Measurements from ENCODE around the gene KAZN.

Gene KAZN

GRCh38 chr1:14778898-14779865, 180.7 kb downstream of the KAZN start:
- Histone ChIP-seq H3K9ac (ENCODE audit: low read depth, low read length, poor library complexity, severe bottlenecking) (peak overlapping the region; percentile 27), H3K4me3 (ENCODE audit: low read length, poor library complexity, severe bottlenecking) (no peak overlapping the region), H2AFZ (ENCODE audit: low read length) (0 out of 2 replicates have a peak overlapping the region, but pooled peaks have one; percentile 74), H3K9me2 (replicated peaks; ENCODE audit: low read depth, low read length) (no peaks in the 10 kb centered on the region), H3K36me3 (ENCODE audit: insufficient read depth, low read length) (no peaks in the 10 kb centered on the region), H3K9me3 (ENCODE audit: insufficient read depth, low read depth, low read length) (no peaks in the 10 kb centered on the region), H3K4me1 (ENCODE audit: insufficient read depth, low read length, poor library complexity, severe bottlenecking) (peaks cover 26% of the 10 kb centered on the region), H3K79me2 (ENCODE audit: insufficient read depth, low read length) (no peaks in the 10 kb centered on the region), H3F3A (ENCODE audit: low read depth) (no peaks in the 10 kb centered on the region), H3K27me3 (ENCODE audit: insufficient read depth, low read length, poor library complexity, severe bottlenecking) (no peaks in the 10 kb centered on the region), H4K20me1 (ENCODE audit: insufficient read depth, low read length, poor library complexity, severe bottlenecking) (no peaks in the 10 kb centered on the region), H3K4me2 (ENCODE audit: low read depth, low read length, poor library complexity, severe bottlenecking) (peak overlapping the region; percentile 56)
- TF ChIP-seq CTCF (conservative IDR thresholded peaks at IDR 0.05; ENCODE audit: low read length) (peak; percentile 78), EZH2phosphoT487 (IDR thresholded peaks at IDR 0.05; ENCODE audit: borderline replicate concordance) (no peak)

GRCh38 chr1:14780271-14780670, 181.8 kb downstream of the KAZN start:
- no peaks in the 10 kb centered on the region for H3K36me3 ChIP-seq (ENCODE audit: insufficient read depth, low read length)
- H3K4me3 ChIP-seq (ENCODE audit: low read length, poor library complexity, severe bottlenecking) = no peak overlapping the region
- H3K27me3 ChIP-seq (ENCODE audit: insufficient read depth, low read length, poor library complexity, severe bottlenecking) = no peaks in the 10 kb centered on the region
- no peaks in the 10 kb centered on the region for H4K20me1 ChIP-seq (ENCODE audit: insufficient read depth, low read length, poor library complexity, severe bottlenecking)
- H3K4me1 ChIP-seq (ENCODE audit: insufficient read depth, low read length, poor library complexity, severe bottlenecking) = peaks cover 26% of the 10 kb centered on the region
- no peaks in the 10 kb centered on the region for H3K79me2 ChIP-seq (ENCODE audit: insufficient read depth, low read length)
- no peak for TF ChIP-seq CTCF (conservative IDR thresholded peaks at IDR 0.05; ENCODE audit: low read length)
- no peak for TF ChIP-seq EZH2phosphoT487 (IDR thresholded peaks at IDR 0.05; ENCODE audit: borderline replicate concordance)
- no peaks in the 10 kb centered on the region for H3F3A ChIP-seq (ENCODE audit: low read depth)
- H2AFZ ChIP-seq (ENCODE audit: low read length) = no peak overlapping the region
- no peaks in the 10 kb centered on the region for H3K9me3 ChIP-seq (ENCODE audit: insufficient read depth, low read depth, low read length)
- no peak overlapping the region for H3K9ac ChIP-seq (ENCODE audit: low read depth, low read length, poor library complexity, severe bottlenecking)
- H3K9me2 ChIP-seq (replicated peaks; ENCODE audit: low read depth, low read length) = no peaks in the 10 kb centered on the region
- H3K4me2 ChIP-seq (ENCODE audit: low read depth, low read length, poor library complexity, severe bottlenecking) = no peak overlapping the region

GRCh38 chr1:14781811-14782210, 183.3 kb downstream of the KAZN start:
- H3K4me3 ChIP-seq (ENCODE audit: low read length, poor library complexity, severe bottlenecking) = no peak overlapping the region
- H2AFZ ChIP-seq (ENCODE audit: low read length) = no peak overlapping the region
- H3K9me2 ChIP-seq (replicated peaks; ENCODE audit: low read depth, low read length) = no peaks in the 10 kb centered on the region
- no peaks in the 10 kb centered on the region for H3K79me2 ChIP-seq (ENCODE audit: insufficient read depth, low read length)
- no peaks in the 10 kb centered on the region for H3K9me3 ChIP-seq (ENCODE audit: insufficient read depth, low read depth, low read length)
- H4K20me1 ChIP-seq (ENCODE audit: insufficient read depth, low read length, poor library complexity, severe bottlenecking) = no peaks in the 10 kb centered on the region
- TF ChIP-seq EZH2phosphoT487 (IDR thresholded peaks at IDR 0.05; ENCODE audit: borderline replicate concordance) (no peak), CTCF (conservative IDR thresholded peaks at IDR 0.05; ENCODE audit: low read length) (no peak)
- H3K36me3 ChIP-seq (ENCODE audit: insufficient read depth, low read length) = no peaks in the 10 kb centered on the region
- H3K4me2 ChIP-seq (ENCODE audit: low read depth, low read length, poor library complexity, severe bottlenecking) = no peak overlapping the region
- H3K27me3 ChIP-seq (ENCODE audit: insufficient read depth, low read length, poor library complexity, severe bottlenecking) = no peaks in the 10 kb centered on the region
- H3K9ac ChIP-seq (ENCODE audit: low read depth, low read length, poor library complexity, severe bottlenecking) = no peak overlapping the region
- H3F3A ChIP-seq (ENCODE audit: low read depth) = no peaks in the 10 kb centered on the region
- peaks cover 26% of the 10 kb centered on the region for H3K4me1 ChIP-seq (ENCODE audit: insufficient read depth, low read length, poor library complexity, severe bottlenecking)
